ENCODE measurements around the gene GPC3.
A peak's percentile ranks its signal among the peaks of the same experiment; 100 is the strongest.

The GPC3 gene

GRCh38 chrX:133587071-133587470, 398.3 kb downstream of the GPC3 start:
- no peak for DNase-seq

GRCh38 chrX:133586443-133586842, 399.0 kb downstream of the GPC3 start:
- no peak for DNase-seq

GRCh38 chrX:133583825-133584224, 401.6 kb downstream of the GPC3 start:
- no peak for DNase-seq

GRCh38 chrX:133580625-133581024, 404.8 kb downstream of the GPC3 start:
- peak; percentile 68 for DNase-seq

- DNase-seq = no peak
These were observed 405.8 kb downstream of the GPC3 start for GRCh38 chrX:133579631-133580030.

- DNase-seq = no peak
These were observed 408.5 kb downstream of the GPC3 start for GRCh38 chrX:133576876-133577275.

GRCh38 chrX:133575501-133576136, 409.8 kb downstream of the GPC3 start:
- no peak for DNase-seq

GRCh38 chrX:133574716-133575115, 410.7 kb downstream of the GPC3 start:
- no peak for DNase-seq

GRCh38 chrX:133570549-133570948, 414.8 kb downstream of the GPC3 start:
- no peak for DNase-seq

GRCh38 chrX:133569217-133569616, 416.2 kb downstream of the GPC3 start:
- DNase-seq = no peak

GRCh38 chrX:133568109-133568508, 417.3 kb downstream of the GPC3 start:
- no peak for DNase-seq

GRCh38 chrX:133566876-133567275, 418.5 kb downstream of the GPC3 start:
- DNase-seq = no peak

GRCh38 chrX:133563705-133564104, 421.7 kb downstream of the GPC3 start:
- no peak for DNase-seq

- no peak for DNase-seq
These were observed 424.1 kb downstream of the GPC3 start for GRCh38 chrX:133561251-133561650.

GRCh38 chrX:133559909-133560308, 425.5 kb downstream of the GPC3 start:
- no peak for DNase-seq

GRCh38 chrX:133555782-133556458, 429.5 kb downstream of the GPC3 start:
- no peak for DNase-seq

GRCh38 chrX:133550665-133551485, 434.5 kb downstream of the GPC3 start:
- DNase-seq = no peak

GRCh38 chrX:133549295-133549933, 436.0 kb downstream of the GPC3 start:
- no peak for DNase-seq

- DNase-seq = no peak
These were observed 439.0 kb downstream of the GPC3 start for GRCh38 chrX:133546441-133546840.

GRCh38 chrX:133544778-133545177, 440.6 kb downstream of the GPC3 start:
- DNase-seq = no peak

- DNase-seq = no peak
These were observed 441.3 kb downstream of the GPC3 start for GRCh38 chrX:133544115-133544514.

GRCh38 chrX:133543654-133544053, 441.7 kb downstream of the GPC3 start:
- DNase-seq = no peak

GRCh38 chrX:133542476-133542875, 442.9 kb downstream of the GPC3 start:
- DNase-seq = peak; percentile 22

All from NCI-H446 treated with DMSO at 0.1 percent for 48 hours (cell line).